HG03342 (cell line): ENCODE measurements around the gene MRM2.
A peak's percentile ranks its signal among the peaks of the same experiment; 100 is the strongest.

ENCODE experiments used
- ATAC-seq: cut with Tn5 transposase; IDR thresholded peaks from one replicate; pipeline ENCODE4 v1.9.1; 2021; ENCODE audit warnings: mild to moderate bottlenecking, moderate library complexity; ENCODE audit not compliant: unreplicated experiment

Gene MRM2

DNA sequence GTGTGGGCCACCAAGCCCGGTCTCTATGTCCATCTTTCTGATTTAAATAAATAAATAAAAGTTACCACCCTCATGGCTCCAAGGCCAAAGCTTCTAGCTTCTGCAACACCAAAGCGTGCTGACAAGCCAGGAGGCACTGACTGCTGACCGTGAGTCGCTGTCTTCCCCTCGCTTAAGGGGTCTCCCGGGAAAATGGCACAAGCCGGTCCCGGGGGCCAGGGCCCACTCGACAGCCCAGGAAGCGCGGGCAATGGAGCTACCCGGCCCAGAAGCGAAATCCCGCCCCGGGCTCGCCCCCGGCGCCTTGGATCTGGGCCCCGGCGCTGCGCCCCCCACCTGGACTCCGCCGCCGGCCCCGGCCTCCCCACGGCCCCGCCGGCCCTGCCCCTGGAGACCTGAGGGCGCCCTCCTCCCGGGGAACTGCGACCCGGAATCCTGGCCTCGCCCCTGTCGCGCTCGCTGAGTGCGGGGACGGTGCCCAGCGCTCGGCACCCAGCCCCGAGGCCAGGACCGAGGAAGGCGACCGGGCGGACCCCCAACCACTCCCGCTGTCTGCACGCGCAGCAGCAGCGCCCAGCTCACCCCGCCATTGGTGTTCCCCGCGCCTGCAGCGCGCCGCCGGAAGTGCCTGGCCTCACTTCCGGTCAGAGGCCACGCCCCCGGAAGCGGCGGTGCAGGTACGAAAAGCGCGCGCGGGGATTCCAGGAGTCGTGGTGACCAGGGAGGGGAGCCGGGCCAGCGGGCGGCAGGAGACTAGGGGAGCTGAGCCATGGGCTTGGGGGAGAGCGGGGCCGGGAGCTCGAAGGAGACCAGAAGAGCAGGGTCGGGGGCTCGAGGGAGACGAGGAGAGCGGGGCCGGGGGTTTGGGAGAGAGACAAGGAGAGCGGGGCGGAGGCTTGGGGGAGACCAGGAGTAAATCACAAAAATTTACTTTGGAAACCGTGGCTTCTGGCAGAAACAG lies at the start of gene MRM2, which contains the start of gene NUDT1:
Gene MRM2, minus strand, starts transcription at position 626 of the 961 bp plus-strand sequence. Its CDS starts 36 bp downstream, at position 590.
Gene NUDT1, plus strand, starts transcription at position 647 of the 961 bp plus-strand sequence. CDS start 2,349 bp downstream, outside the sequence.
- peak; percentile 68 for ATAC-seq

DNA sequence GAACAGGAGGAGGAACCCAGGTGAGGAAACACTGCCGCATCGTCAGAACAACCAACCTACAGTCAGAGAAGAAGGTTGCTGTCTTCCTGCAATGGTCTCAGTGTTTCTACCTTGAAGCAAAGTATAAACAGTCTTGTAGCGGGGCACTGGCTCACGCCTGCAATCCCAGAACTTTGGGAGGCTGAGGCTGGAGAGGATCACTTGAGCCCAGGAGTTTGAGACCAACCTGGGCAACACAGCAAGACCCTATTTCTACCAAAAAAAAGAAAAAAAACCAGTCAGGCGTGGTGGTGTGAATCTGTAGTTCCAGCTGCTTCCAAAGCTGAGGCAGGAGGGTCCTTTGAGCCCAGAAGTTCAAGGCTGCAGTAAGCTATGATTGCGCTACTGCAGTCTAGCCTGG lies 48.9 kb upstream of the MRM2 start:
- ATAC-seq = no peak

DNA sequence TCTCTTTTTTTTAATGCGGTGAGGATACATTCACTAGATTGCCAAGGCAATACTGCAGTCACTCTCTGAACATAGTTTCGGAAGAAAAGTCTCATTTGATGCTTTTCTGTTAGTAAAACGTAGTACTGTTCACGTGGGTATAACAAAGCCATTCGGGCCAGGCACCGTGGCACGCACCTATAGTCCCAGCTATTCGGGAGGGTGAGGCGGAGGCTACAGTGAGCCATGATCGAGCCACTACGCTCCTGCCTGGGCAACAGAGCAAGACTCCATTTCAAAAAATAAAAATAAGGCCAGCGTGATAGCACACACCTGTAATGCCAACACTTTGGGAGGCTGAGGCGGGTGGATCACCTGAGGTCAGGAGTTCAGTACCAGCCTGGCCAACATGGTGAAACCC lies 47.6 kb upstream of the MRM2 start:
- no peak for ATAC-seq

DNA sequence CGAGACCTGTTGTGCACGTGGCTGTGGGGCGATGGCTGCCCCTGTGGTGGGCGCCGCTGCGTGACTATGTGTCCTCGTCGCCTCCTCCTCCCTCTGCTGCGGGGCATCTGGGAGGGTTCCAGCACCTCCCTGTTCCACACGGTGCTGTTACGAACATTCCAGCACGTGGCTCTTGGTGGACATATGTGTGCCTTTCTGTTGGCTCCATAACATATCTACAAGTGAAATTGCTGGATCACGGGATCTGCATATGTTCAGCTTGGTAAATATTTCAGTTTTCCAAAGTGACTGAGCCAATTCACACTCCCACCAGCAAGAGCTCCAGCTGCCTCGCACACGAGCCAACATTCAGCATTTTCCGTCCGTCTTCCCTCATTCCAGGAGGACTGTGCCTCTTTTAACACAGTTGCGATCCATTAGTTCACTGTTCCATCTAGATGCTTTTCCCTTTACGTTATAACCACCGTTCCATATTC lies 47.1 kb upstream of the MRM2 start:
- ATAC-seq = no peak

DNA sequence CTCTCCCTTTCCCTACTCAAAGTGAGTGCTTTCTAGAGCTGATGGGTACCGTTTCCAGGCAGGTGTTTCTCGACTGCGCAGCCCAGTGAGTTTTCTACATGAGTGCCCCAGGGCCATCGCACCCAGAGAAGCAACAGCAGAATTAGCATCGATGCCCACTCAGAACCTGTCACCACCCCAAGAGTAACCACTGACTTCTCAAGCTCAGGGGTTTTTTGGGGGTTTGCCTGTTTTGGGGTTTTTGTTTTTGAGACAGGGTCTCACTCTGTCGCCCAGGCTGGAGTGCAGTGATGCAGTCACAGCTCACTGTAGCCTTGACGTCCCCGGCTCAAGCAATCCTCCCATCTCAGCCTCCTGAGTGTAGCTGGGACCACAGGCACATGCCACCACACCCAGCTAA lies 46.5 kb upstream of the MRM2 start:
- ATAC-seq = peak; percentile 55

DNA sequence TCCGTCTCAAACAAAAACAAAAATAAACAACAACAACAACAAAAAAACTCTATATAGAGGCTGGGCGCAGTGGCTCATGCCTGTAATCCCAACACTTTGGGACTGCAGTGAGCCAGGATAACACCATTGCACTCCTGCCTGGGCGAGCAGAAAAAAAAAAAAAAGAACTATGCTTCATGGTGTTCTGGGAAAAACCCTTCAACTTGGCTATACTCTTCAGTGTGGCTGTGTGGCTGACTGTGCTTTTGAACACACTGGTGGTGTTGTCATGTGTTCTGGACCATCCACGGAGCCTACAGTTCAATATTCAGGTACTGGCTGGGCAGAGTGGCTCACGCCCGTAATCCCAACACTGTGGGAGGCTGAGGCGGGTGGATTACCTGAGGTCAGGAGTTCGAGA lies 45.7 kb upstream of the MRM2 start:
- no peak for ATAC-seq

DNA sequence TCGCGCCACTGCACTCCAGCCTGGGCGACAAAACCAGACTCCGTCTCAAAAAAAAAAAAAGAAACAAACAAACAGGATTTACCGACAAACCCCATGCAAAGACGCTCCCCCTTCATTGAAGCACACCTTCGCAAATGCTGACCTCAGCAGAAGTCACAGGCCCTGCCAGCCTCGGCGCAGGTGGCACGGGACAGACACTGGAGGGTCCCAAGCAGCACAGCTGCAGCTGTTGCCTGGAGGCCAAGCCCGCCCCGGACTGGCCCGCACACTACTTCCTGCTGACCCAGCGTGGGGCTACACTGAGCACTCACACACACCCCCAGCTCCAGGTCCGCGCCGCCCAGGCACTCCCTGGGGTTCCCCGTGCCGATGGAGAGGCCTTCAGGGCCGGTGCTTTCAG lies 41.1 kb upstream of the MRM2 start:
- ATAC-seq = no peak

DNA sequence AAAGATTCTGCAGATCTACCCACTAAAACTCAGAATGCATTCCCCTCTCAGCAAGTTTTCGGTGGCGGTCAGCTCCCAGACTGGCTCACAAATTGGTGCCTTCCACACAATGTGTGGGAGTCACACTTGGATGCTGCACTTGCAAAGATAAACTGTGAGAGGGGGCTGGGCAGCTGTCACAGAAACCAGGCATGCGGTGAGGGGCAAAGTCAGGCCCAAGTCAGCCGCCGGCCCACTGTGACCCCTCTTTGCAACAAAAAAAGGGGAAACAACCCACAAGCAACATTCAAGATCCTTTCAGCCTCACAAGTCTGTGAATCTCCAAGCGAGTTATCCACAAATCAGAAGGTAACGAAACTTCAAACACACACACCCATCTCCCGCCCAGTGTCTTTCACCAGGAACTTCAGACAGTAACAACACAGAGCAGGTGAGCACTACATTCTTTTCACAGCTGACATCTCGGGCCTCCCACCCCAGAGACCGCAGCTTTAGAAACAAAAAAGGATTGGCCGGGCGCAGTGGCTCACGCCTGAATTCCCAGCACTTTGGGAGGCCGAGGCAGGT lies 40.3 kb upstream of the MRM2 start:
- no peak for ATAC-seq

DNA sequence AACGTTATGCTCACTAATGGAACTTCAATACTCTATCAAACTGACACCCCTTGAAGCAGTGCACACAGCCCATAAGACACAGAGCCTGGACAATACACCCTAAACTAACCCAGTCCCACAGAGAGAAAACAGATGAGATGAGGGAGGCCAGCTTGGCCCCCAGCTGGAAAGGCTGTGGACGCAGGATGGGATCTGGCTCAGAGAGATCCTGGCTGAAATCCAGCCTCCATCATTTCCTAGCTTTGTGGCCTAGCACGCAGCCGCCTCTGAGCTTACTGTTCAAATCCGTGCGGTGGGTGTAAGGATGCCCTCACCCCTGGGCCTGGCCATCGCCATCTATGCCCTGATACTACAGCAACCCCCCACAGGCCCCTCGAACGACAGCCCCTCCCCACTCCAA lies 39.5 kb upstream of the MRM2 start:
- ATAC-seq = no peak

DNA sequence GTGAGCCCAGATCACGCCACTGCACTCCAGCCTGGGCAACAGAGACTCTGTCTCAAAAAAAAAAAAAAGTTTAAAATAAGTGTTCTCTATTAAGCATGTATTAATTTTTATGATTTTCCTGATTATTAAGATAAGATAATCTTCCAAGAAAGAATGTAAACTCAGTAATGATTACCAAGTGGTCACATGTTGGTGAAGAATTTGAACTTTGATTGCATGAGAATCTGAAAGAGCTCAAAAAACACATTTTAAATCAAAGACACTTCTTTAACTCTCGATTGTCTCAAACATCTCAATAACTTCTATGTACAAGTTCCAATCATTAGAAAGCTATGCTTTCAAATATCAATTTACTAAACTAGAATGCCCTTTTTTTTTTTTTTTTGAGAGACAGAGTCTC lies 38.4 kb upstream of the MRM2 start:
- no peak for ATAC-seq

DNA sequence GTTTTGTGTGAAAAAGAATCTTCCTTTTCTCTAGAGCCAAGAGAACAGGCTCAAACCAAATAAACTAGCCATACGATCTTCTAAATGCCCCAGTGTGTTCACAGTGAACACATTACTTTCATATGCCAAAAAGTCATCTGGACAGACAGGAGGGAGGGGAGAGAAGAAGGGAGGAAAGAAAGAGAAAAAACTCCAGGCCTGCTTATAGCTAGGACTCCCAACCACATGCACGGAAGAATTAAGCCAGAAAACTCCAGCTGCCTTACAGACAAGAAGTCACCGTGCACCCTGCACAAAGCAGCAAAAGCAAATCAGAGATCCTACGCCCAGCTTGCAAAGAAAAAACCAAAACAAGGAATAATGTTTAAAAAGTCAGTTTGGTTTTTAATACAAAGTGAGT lies 37.9 kb upstream of the MRM2 start:
- ATAC-seq = no peak

DNA sequence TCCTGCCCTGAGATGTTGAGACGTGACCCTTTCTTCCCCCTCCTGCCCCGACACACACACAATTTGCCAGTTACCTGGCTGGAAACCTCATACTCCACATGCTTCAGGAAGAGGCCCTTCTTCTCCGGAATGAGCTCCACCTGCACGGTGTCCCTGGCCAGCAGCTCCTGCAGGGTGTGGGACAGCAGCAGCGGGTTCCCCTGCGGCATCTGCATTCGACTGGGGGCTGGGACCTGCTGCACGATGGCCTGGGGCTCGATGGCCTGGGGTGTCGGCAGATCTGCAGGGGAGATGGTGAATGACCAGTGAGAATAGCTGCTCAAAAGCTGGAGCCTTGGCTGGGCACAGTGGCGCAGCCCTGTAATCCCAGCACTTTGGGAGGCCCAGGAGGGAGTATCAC lies 36.0 kb upstream of the MRM2 start:
- ATAC-seq = no peak

DNA sequence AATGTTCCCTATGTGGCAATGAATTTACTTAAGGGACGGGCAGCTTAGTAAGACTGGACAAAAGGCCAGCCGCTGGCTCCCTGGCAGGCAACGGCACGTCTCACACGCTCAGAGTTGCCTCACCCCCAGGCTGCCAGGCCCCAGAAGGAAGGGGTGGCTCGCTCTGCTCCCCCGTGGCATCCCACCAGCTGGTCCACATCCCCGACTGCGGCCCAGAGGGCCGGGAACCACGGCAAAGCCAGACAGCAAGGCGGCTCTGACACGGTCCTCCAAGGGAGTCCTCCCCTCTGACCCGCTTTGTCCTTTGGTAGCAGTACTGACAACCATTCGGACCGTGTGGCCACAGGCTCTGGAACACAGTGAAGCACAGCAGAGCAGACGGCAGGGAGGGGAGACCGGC lies 34.1 kb upstream of the MRM2 start:
- no peak for ATAC-seq

DNA sequence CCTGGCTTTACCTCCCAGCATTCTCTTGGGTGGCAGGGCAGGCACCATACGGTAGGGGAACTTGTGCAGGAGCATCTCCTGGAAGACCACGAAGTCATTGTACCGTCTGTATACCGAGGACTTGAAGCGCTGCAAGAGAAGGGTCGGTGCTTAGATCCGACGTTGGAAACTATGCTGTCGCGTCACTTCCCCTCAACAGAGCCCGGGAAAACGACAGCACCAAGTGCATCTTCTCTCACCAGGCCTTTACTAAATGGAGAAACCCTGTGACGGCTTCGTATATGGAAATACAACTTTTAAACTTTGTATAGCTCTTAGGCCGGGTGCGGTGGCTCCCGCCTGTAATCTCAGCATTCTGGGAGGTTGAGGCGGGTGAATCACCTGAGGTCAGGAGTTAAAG lies 33.1 kb upstream of the MRM2 start:
- no peak for ATAC-seq

DNA sequence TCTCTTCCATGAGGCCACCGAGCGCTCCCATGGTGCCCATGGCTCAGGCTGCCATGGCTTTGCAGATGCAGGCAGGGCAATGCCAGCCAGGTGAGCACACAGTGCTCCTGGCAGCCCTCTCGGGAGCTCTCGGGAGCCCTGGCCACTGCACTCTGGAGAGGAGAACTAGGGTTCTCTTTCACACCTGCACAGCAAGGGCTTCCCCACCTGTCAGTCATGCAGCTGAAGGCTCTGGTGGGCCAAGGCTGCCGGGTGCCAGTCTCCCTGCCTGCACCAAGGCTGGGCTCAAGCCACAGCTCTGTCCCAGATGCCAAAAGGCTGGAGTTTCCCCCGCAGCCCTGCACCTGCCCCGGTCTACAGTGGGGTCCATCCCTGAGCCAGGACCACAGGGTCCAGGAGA lies 32.7 kb upstream of the MRM2 start:
- ATAC-seq = no peak

DNA sequence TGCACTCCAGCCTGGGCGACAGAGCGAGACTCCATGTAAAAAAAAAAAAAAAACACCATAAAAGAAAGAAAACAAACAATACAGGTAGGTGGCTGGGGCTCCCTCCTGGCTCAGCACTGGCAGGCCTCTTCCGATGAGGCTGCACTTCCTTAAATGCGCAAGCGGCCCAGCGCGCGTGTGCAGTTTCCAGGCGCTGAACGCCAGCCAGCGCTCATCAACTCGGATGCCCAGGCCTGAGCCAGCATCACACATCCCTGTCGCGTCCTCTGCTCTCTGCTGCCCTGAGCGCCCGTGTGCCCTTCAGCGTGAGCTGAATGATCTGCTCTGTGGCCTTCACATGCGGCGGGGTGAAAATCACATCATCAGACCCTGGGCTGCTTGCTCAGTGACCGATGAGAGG lies 31.9 kb upstream of the MRM2 start:
- no peak for ATAC-seq

DNA sequence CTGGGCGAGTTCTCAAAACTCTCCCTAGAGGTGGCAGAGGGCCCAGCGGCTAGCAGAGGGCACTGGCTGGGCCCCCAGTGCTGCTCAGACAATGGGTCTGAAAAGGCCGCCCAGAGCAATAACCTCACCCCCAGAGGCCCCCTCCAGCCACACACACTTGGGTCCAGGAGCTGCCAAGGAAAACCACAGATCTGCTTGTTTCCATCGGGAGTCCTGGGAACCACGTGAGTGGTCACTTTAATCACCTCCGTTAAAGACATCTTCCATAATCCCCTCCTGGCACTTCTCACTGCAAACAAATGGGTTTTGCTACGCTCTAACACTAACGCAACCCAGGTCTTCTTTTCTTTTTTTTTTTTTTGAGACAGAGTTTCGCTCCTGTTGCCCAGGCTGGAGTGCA lies 30.0 kb upstream of the MRM2 start:
- ATAC-seq = no peak

DNA sequence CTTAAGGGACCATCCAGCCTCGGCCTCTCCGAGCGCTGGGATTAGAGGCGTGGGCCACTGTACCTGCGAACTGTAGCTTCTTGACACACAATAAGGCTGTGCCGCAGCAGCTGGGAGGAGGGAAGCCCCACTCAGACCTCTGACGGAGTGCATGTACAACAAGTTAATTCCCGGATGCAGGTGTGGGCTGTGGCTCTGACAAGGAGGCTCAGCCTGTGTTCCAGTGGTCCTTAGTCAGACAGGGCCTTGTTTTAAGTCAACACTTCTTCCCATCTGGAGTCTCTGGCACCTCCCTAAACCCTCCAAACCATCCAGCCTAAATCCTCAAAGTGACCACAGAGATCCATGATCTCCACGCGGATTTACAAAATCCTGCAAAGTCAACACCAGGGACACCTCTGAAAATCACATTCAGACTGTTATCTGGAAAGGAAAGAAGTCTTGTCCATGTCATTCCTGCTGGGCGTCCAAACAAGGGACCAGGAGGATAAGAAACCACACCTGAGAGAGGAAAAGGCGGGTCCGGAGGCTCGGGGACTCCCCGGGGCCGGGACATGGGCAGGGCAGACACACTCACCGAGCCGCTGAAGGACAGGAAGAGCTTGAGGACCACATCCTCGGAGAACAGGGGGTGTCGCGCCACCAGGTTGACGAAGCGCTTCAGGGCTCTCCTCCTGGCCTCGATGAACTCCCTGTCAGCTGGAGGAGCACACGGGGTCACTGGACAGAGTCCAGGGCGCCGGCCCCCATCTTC lies 29.4 kb upstream of the MRM2 start:
- ATAC-seq = no peak

DNA sequence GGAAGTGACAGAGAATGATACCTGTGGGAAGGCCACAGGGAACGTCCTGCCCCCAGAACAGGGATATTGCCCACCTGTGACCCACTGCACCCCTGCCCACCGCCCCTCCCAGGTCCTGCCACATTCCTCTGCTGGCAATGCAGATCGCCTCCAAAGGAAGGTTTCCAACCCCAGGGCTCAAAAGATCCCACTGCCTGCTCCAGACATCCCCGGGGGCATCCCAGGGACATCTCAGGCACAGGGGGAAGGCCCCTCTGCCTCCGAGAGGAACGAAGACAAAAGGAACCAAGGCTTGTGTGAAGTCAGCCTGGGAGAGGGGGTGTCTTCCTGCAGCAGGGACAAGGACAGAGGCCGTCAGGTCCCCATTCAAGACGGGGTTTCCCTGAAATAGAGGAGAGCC lies 28.5 kb upstream of the MRM2 start:
- ATAC-seq = no peak

DNA sequence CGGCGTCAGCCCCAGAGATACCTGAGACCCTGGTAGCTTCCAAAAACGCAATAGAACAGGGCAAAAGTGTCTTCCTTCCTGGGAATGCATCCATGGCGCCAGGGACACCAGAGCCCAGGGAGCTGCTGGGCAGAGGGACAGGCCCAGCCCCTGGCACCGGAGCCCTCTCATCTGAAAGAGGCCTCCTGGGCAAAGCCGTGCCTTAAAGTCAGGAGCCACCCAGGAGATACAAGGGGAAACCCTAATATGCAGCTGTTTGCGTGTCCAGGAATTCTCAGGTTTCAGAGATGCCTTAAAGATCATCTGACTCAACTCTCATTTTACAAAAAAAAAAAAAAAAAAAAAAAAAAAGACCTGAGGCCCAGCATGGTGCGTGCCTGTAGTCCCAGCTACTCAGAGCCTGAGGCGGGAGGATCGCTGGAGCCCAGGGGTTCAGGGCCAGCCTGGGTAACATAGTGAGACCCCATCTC lies 28.0 kb upstream of the MRM2 start:
- no peak for ATAC-seq
